ENCODE measurements around the gene FHAD1. TPM values are rescaled to one million over a fixed set of nuclear protein-coding genes. Genes with fewer than 3 reads are reported as not detected.

FHAD1 gene
- total and polyA plus RNA-seq, 2 of the 13 experiments (the other 11 are each of a cell fraction or from before 2014, with no cell fraction given) = not detected

DNA sequence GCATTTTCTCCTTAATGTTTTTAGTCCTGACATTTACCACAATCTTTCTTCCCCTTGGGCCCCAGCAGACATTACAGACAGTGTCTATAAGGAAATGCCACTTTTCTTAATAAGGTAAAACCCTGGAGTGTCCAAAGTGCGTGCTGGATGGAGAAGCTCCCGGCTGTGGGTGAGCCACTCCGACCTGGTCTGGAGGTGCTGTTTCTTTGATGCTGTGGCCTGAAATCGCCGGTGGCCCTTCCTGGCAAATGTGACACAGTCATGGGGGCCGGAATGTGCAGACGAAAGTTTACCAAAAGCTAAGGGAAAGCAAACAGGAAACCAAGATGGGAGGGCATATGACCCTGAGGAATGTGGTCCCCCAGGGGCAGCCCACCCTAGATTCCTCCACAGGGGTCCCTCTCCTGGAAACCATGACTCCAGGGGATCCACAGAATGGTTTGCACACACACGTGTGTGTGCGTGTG lies 77.9 kb downstream of the FHAD1 start:
- Histone ChIP-seq H2AFZ (ENCODE audit: low read length) (no peak overlapping the region), H3K36me3 (replicated peaks in 1 of 2; ENCODE audit: control insufficient read depth in 1 of 2, insufficient read depth in 2 of 2, low read length in 2 of 2) (no peaks in the 10 kb centered on the region), H3K9me3 (ENCODE audit: low read length) (no peaks in the 10 kb centered on the region), H3K27me3 (ENCODE audit: control insufficient read depth in 1 of 2, insufficient read depth in 2 of 2, low read length in 2 of 2) (peaks cover 5 to 30% of the 10 kb centered on the region in 2 experiments; a peak in 2 of 5 replicates), H3K9ac (ENCODE audit: insufficient read depth, low read depth, low read length) (no peak overlapping the region), H3K79me2 (ENCODE audit: insufficient read depth, low read length) (no peaks in the 10 kb centered on the region), H3K4me3 (replicated peaks in 1 of 3; ENCODE audit: insufficient read depth in 1 of 3, low read depth in 2 of 3, low read length in 3 of 3) (no peak overlapping the region), H3K27ac (ENCODE audit: extremely low read length, insufficient read depth, low read length) (no peak overlapping the region), H3K4me1 (ENCODE audit: insufficient read depth, low read length) (peaks cover 9% of the 10 kb centered on the region; the same call in 1 of the 2 replicates), H3K4me2 (ENCODE audit: low read depth, low read length) (no peak overlapping the region), H4K20me1 (ENCODE audit: insufficient read depth, low read length) (no peaks in the 10 kb centered on the region)
- ATAC-seq = no peak
- FAIRE-seq = no peak
- TF ChIP-seq SRSF1 (optimal IDR thresholded peaks at IDR 0.05; ENCODE audit: low read depth, low read length) (no peak), GRHL1 (CRISPR knock-in tag; conservative IDR thresholded peaks at IDR 0.05) (no peak), SIN3A (IDR thresholded peaks at IDR 0.05; ENCODE audit: borderline replicate concordance, low read depth, low read length) (no peak), LBX2 (CRISPR knock-in tag; IDR thresholded peaks at IDR 0.05; ENCODE audit: borderline replicate concordance) (no peak), DR1 (CRISPR knock-in tag; IDR thresholded peaks at IDR 0.05) (no peak), ZNF34 (CRISPR knock-in tag; IDR thresholded peaks at IDR 0.05; ENCODE audit: borderline replicate concordance) (no peak), ZNF446 (CRISPR knock-in tag; IDR thresholded peaks at IDR 0.05) (no peak), ZNF3 (CRISPR knock-in tag; IDR thresholded peaks at IDR 0.05) (no peak), ZNF264 (CRISPR knock-in tag; IDR thresholded peaks at IDR 0.05) (no peak), ZNF30 (CRISPR knock-in tag; IDR thresholded peaks at IDR 0.05) (no peak), POLR2AphosphoS5 (IDR thresholded peaks at IDR 0.05; ENCODE audit: low read depth, low read length) (no peak), ZNF124 (CRISPR knock-in tag; IDR thresholded peaks at IDR 0.05) (no peak), KLF11 (CRISPR knock-in tag; IDR thresholded peaks at IDR 0.05) (no peak), ZNF234 (CRISPR knock-in tag; conservative IDR thresholded peaks at IDR 0.05) (no peak)
- TF ChIP-seq, protein P1, sequence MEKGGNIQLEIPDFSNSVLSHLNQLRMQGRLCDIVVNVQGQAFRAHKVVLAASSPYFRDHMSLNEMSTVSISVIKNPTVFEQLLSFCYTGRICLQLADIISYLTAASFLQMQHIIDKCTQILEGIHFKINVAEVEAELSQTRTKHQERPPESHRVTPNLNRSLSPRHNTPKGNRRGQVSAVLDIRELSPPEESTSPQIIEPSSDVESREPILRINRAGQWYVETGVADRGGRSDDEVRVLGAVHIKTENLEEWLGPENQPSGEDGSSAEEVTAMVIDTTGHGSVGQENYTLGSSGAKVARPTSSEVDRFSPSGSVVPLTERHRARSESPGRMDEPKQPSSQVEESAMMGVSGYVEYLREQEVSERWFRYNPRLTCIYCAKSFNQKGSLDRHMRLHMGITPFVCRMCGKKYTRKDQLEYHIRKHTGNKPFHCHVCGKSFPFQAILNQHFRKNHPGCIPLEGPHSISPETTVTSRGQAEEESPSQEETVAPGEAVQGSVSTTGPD (CRISPR knock-in tag; IDR thresholded peaks at IDR 0.05) = no peak
- DNase-seq (ENCODE audit: low spot score) = no peak
- CTCF ChIA-PET (ENCODE audit: low intra/inter-chr PET ratio, low total read pairs) = interaction anchor here (2.7 kb wide), 1 partner anchor 106 kb away, joined by 47 read pairs; no protein-coding TSS in a partner anchor
- no TSS peak for BruUV-seq (replicated peaks)
- 6% methylated on average over 7 of the region's 9 CpGs for WGBS (ENCODE audit: low lambda C conversion rate)
- POLR2A ChIA-PET = no interaction called here
- intact Hi-C loops (cut with micrococcal nuclease; ENCODE audit: unreplicated experiment) = no loop called here
- in situ Hi-C loops (cut with HindIII; ENCODE audit: extremely low pct_ligation_motif_present, low pct_unique_long_range_greater_than_20kb) = loop anchor here (5.0 kb wide), 1 partner anchor 102 kb away; no protein-coding TSS in a partner anchor

Measured in HepG2 (cell line).